Measurements from ENCODE around the gene AP3B1. TPM values are rescaled to one million over a fixed set of nuclear protein-coding genes. Genes with fewer than 3 reads are reported as not detected.

AP3B1 gene
- total RNA-seq, 1 donor, result 77.4 TPM

GRCh38 chr5:78009937-78010527 lies 284.5 kb downstream of the AP3B1 start:
- no peaks in the 10 kb centered on the region for H3K9me3 ChIP-seq (ENCODE audit: low read depth, low read length)
- peak overlapping the region; percentile 38 for H3K4me3 ChIP-seq (ENCODE audit: insufficient read depth, low read length)
- H3K27me3 ChIP-seq (ENCODE audit: insufficient read depth, low read length), result no peaks in the 10 kb centered on the region
- H3K79me2 ChIP-seq (ENCODE audit: insufficient read depth, low read length), result no peaks in the 10 kb centered on the region
- H4K20me1 ChIP-seq (ENCODE audit: insufficient read depth, low read length), result no peaks in the 10 kb centered on the region
- H2AFZ ChIP-seq (ENCODE audit: low read length), result peak overlapping the region; percentile 20
- peak overlapping the region; percentile 80 for H3K4me2 ChIP-seq (ENCODE audit: insufficient read depth, low read length)
- no peaks in the 10 kb centered on the region for H3K36me3 ChIP-seq (ENCODE audit: insufficient read depth, low read length)
- TF ChIP-seq, protein P1, sequence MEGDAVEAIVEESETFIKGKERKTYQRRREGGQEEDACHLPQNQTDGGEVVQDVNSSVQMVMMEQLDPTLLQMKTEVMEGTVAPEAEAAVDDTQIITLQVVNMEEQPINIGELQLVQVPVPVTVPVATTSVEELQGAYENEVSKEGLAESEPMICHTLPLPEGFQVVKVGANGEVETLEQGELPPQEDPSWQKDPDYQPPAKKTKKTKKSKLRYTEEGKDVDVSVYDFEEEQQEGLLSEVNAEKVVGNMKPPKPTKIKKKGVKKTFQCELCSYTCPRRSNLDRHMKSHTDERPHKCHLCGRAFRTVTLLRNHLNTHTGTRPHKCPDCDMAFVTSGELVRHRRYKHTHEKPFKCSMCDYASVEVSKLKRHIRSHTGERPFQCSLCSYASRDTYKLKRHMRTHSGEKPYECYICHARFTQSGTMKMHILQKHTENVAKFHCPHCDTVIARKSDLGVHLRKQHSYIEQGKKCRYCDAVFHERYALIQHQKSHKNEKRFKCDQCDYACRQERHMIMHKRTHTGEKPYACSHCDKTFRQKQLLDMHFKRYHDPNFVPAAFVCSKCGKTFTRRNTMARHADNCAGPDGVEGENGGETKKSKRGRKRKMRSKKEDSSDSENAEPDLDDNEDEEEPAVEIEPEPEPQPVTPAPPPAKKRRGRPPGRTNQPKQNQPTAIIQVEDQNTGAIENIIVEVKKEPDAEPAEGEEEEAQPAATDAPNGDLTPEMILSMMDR (IDR thresholded peaks at IDR 0.05; ENCODE audit: extremely low read depth, low read depth, low read length), result no peak
- DNase-seq (ENCODE audit: insufficient read length, low spot score, missing footprints), result peak; percentile 83
- H3K27ac ChIP-seq (ENCODE audit: low read depth, low read length), result peak overlapping the region; percentile 65
- peaks cover 10% of the 10 kb centered on the region for H3K4me1 ChIP-seq (ENCODE audit: insufficient read depth, low read length)

GRCh38 chr5:78008356-78008967 lies 286.0 kb downstream of the AP3B1 start:
- no peaks in the 10 kb centered on the region for H4K20me1 ChIP-seq (ENCODE audit: insufficient read depth, low read length)
- H3K79me2 ChIP-seq (ENCODE audit: insufficient read depth, low read length), result no peaks in the 10 kb centered on the region
- TF ChIP-seq, protein P1 (IDR thresholded peaks at IDR 0.05; ENCODE audit: extremely low read depth, low read depth, low read length), result peak; percentile 93
- H3K4me2 ChIP-seq (ENCODE audit: insufficient read depth, low read length), result no peak overlapping the region
- H3K27me3 ChIP-seq (ENCODE audit: insufficient read depth, low read length), result no peaks in the 10 kb centered on the region
- H3K4me1 ChIP-seq (ENCODE audit: insufficient read depth, low read length), result peaks cover 13% of the 10 kb centered on the region
- H3K4me3 ChIP-seq (ENCODE audit: insufficient read depth, low read length), result no peak overlapping the region
- no peak overlapping the region for H2AFZ ChIP-seq (ENCODE audit: low read length)
- no peaks in the 10 kb centered on the region for H3K9me3 ChIP-seq (ENCODE audit: low read depth, low read length)
- peak; percentile 34 for DNase-seq (ENCODE audit: insufficient read length, low spot score, missing footprints)
- no peaks in the 10 kb centered on the region for H3K36me3 ChIP-seq (ENCODE audit: insufficient read depth, low read length)
- H3K27ac ChIP-seq (ENCODE audit: low read depth, low read length), result no peak overlapping the region

- Histone ChIP-seq H3K36me3 (ENCODE audit: insufficient read depth, low read length) (peaks cover 4% of the 10 kb centered on the region), H2AFZ (ENCODE audit: low read length) (no peak overlapping the region), H3K27me3 (ENCODE audit: insufficient read depth, low read length) (no peaks in the 10 kb centered on the region), H3K4me3 (ENCODE audit: insufficient read depth, low read length) (no peak overlapping the region), H3K4me2 (ENCODE audit: insufficient read depth, low read length) (no peak overlapping the region), H3K9me3 (ENCODE audit: low read depth, low read length) (no peaks in the 10 kb centered on the region), H3K79me2 (ENCODE audit: insufficient read depth, low read length) (no peaks in the 10 kb centered on the region), H4K20me1 (ENCODE audit: insufficient read depth, low read length) (no peaks in the 10 kb centered on the region), H3K27ac (ENCODE audit: low read depth, low read length) (no peak overlapping the region), H3K4me1 (ENCODE audit: insufficient read depth, low read length) (peaks cover 13% of the 10 kb centered on the region)
- TF ChIP-seq, protein P1 (IDR thresholded peaks at IDR 0.05; ENCODE audit: extremely low read depth, low read depth, low read length), result no peak
- DNase-seq (ENCODE audit: insufficient read length, low spot score, missing footprints), result no peak
Measured at GRCh38 chr5:78007233-78007632, 287.3 kb downstream of the AP3B1 start.

GRCh38 chr5:78006449-78006848 lies 288.0 kb downstream of the AP3B1 start:
- Histone ChIP-seq H3K4me2 (ENCODE audit: insufficient read depth, low read length) (no peak overlapping the region), H3K36me3 (ENCODE audit: insufficient read depth, low read length) (peaks cover 4% of the 10 kb centered on the region), H3K4me3 (ENCODE audit: insufficient read depth, low read length) (no peak overlapping the region), H2AFZ (ENCODE audit: low read length) (no peak overlapping the region), H3K4me1 (ENCODE audit: insufficient read depth, low read length) (peaks cover 13% of the 10 kb centered on the region), H3K9me3 (ENCODE audit: low read depth, low read length) (no peaks in the 10 kb centered on the region), H3K27me3 (ENCODE audit: insufficient read depth, low read length) (no peaks in the 10 kb centered on the region), H3K79me2 (ENCODE audit: insufficient read depth, low read length) (no peaks in the 10 kb centered on the region), H4K20me1 (ENCODE audit: insufficient read depth, low read length) (no peaks in the 10 kb centered on the region), H3K27ac (ENCODE audit: low read depth, low read length) (no peak overlapping the region)
- DNase-seq (ENCODE audit: insufficient read length, low spot score, missing footprints), result no peak
- TF ChIP-seq, protein P1 (IDR thresholded peaks at IDR 0.05; ENCODE audit: extremely low read depth, low read depth, low read length), result no peak

Data from osteoblast (primary cell).